ACC112 (cell line): ENCODE measurements around the gene LAMTOR2.

Experiments used
- H2AFZ ChIP-seq: fragments of 200-600 bp; sonication (generic); one replicate; pipeline ENCODE4 v1.6.0; 2017; ENCODE audit warnings: antibody characterized with exemption, low read length; ENCODE audit not compliant: unreplicated experiment
- H3K27ac ChIP-seq: fragments of 200-600 bp; sonication (generic); 2 replicates; pipeline ENCODE4 v1.5.1; 2014; ENCODE audit warnings: low read depth, mild to moderate bottlenecking, antibody characterized with exemption, low read length, moderate library complexity
- H3K27me3 ChIP-seq: fragments of 200-600 bp; sonication (generic); 2 replicates; pipeline ENCODE4 v1.6.1; 2014; ENCODE audit warnings: mild to moderate bottlenecking, antibody characterized with exemption, low read length, moderate library complexity, mixed read lengths; ENCODE audit not compliant: insufficient read depth
- H3K36me3 ChIP-seq: fragments of 200-600 bp; sonication (generic); 2 replicates; pipeline ENCODE4 v1.6.1; 2016; ENCODE audit warnings: mild to moderate bottlenecking, antibody characterized with exemption, low read length, moderate library complexity, mixed read lengths; ENCODE audit not compliant: insufficient read depth
- H3K4me1 ChIP-seq: fragments of 200-600 bp; sonication (generic); one replicate; pipeline ENCODE4 v1.6.1; 2016; ENCODE audit warnings: low read length, mixed read lengths; ENCODE audit not compliant: insufficient read depth, unreplicated experiment, control insufficient read depth
- H3K4me3 ChIP-seq: fragments of 200-600 bp; sonication (generic); 2 replicates; pipeline ENCODE4 v1.5.1; 2014; ENCODE audit warnings: mild to moderate bottlenecking, low read depth, low read length
- H3K79me2 ChIP-seq: fragments of 200-600 bp; sonication (generic); one replicate; pipeline ENCODE4 v1.6.0; 2016; ENCODE audit warnings: low read length; ENCODE audit not compliant: control insufficient read depth, unreplicated experiment, insufficient read depth

Gene LAMTOR2

GRCh38 chr1:156052862-156053767 is 1.5 kb upstream of the LAMTOR2 start:
- Histone ChIP-seq H3K27ac (0 out of 2 replicates have a peak overlapping the region, but pooled peaks have one; percentile 20), H3K4me1 (peaks cover 7% of the 10 kb centered on the region), H3K4me3 (peak overlapping the region; percentile 84), H3K79me2 (peaks cover 22% of the 10 kb centered on the region), H3K36me3 (peaks cover 11% of the 10 kb centered on the region; the same call in 1 of the 2 replicates), H2AFZ (peak overlapping the region; percentile 84), H3K27me3 (no peaks in the 10 kb centered on the region)

- H3K36me3 ChIP-seq = peaks cover 9% of the 10 kb centered on the region; the same call in 1 of the 2 replicates
- H3K4me1 ChIP-seq = peaks cover 7% of the 10 kb centered on the region
- H3K27me3 ChIP-seq = no peaks in the 10 kb centered on the region
- H3K4me3 ChIP-seq = peak within 1 kb of the TSS; percentile 92
- peak within 1 kb of the TSS; percentile 84 for H2AFZ ChIP-seq
- H3K27ac ChIP-seq = peak within 1 kb of the TSS; percentile 89
- H3K79me2 ChIP-seq = peaks cover 22% of the 10 kb centered on the region
Measured at GRCh38 chr1:156053768-156054499, 648 bp upstream of the LAMTOR2 start, which contains the start of gene UBQLN4. TSS of gene UBQLN4 (minus strand) at chr1:156053798. CDS start at chr1:156053701, 97 bp downstream.

GRCh38 chr1:156055281-156056048 is 883 bp downstream of the LAMTOR2 start:
- Histone ChIP-seq H3K36me3 (no peaks in the 10 kb centered on the region), H2AFZ (peak overlapping the region; percentile 61), H3K4me1 (peaks cover 7% of the 10 kb centered on the region), H3K27me3 (no peaks in the 10 kb centered on the region), H3K79me2 (peaks cover 22% of the 10 kb centered on the region), H3K27ac (no peak overlapping the region), H3K4me3 (peak overlapping the region; percentile 92)

DNA sequence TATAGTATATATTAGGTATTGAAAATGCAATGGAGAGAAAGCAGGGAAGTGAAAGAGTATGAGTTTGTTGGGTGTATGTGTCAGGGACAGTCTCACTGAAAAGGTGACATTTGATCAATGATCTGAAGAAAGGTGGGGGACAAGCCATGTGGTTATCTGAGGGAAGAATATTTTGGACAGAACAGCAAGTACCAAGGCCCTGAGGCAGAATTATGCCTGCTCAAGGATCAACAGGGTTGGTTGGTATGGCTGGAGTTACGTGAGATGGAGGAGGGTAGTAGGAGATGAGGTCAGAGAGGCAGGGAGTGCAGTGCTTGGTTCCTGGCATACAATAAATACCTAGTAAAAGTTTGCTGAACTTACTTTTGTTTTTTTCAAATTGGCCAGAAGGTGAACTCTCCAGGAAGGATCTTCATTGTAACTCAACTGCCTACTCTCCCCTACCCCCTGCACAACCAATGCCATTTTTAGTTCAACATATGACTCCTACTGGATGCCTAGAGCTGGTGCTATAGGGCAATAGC is 1.8 kb downstream of the LAMTOR2 start:
- Histone ChIP-seq H3K36me3 (no peaks in the 10 kb centered on the region), H3K4me1 (peaks cover 7% of the 10 kb centered on the region), H3K27ac (no peak overlapping the region), H3K79me2 (peaks cover 22% of the 10 kb centered on the region), H2AFZ (no peak overlapping the region), H3K27me3 (no peaks in the 10 kb centered on the region), H3K4me3 (no peak overlapping the region; the same call in 1 of the 2 replicates)

- Histone ChIP-seq H3K36me3 (no peaks in the 10 kb centered on the region), H3K27me3 (no peaks in the 10 kb centered on the region), H3K4me3 (no peak within 1 kb of the TSS), H3K4me1 (no peaks in the 10 kb centered on the region), H2AFZ (no peak within 1 kb of the TSS), H3K79me2 (peaks cover 3% of the 10 kb centered on the region), H3K27ac (no peak within 1 kb of the TSS)
Measured at GRCh38 chr1:156060937-156061636, 6.5 kb downstream of the LAMTOR2 start, which contains the start of gene RAB25. TSS of gene RAB25 (plus strand) at chr1:156061160. CDS start at chr1:156061401, 241 bp downstream.

DNA sequence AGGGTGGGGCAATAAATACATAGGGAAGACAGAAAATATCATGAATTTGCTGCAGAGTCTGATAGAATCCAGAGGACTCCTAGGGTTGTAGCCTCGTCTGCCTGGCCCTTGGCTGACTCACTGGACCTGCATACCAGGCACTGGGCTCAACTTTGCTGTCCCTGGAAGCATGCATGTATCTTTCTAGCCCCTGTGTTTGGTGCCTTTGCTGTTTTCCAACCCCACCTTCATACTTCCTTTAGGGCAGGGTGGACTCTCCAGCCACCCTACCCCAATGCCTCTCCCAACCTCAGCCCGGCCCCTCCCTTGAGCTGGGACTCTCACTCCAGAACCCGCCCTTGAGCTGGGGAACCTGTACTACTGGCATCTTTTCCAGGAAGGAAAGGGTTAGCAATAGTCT is 7.6 kb downstream of the LAMTOR2 start:
- Histone ChIP-seq H2AFZ (no peak overlapping the region), H3K4me1 (no peaks in the 10 kb centered on the region), H3K36me3 (no peaks in the 10 kb centered on the region), H3K4me3 (no peak overlapping the region), H3K27me3 (no peaks in the 10 kb centered on the region), H3K27ac (no peak overlapping the region), H3K79me2 (no peaks in the 10 kb centered on the region)

DNA sequence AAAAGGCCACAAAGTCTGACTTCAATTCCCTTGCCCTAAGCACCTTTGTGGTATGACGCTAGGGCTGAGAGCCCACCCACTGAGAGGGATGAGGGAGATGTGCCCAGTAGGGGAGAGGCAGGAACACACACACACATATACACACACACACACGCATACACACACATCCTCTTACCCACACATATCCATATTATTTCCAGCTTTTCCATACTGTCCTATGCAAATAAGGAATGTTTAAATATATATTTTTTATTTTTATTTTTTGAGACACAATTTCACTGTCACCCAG is 9.4 kb downstream of the LAMTOR2 start:
- Histone ChIP-seq H2AFZ (no peak overlapping the region), H3K27ac (no peak overlapping the region)

DNA sequence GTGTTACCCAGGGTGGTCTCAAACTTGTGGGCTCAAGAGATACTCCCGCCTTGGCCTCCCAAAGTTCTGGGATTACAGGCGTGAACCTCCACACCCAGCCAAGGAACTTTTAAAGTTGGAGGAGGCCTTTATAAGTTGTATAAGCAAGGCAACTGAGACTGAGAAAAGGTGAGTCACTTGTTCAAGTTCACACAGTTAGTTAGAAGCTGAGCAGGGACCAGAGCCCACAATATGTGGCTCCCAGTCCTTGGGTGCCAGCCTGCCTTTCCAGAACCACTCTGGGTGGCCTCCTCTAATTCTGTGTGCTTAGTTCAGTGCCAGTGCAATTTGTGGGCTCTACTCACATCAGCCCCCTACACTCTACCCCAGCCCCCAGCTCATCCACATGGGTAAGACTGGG is 10.0 kb downstream of the LAMTOR2 start:
- no peaks in the 10 kb centered on the region for H3K27me3 ChIP-seq
- no peak overlapping the region for H3K4me3 ChIP-seq
- H3K4me1 ChIP-seq = no peaks in the 10 kb centered on the region
- H3K36me3 ChIP-seq = no peaks in the 10 kb centered on the region
- no peak overlapping the region for H2AFZ ChIP-seq
- no peak overlapping the region for H3K27ac ChIP-seq
- H3K79me2 ChIP-seq = no peaks in the 10 kb centered on the region

More for the DNA sequence above, 9.4 kb downstream of the LAMTOR2 start:
- H3K4me1 ChIP-seq = no peaks in the 10 kb centered on the region
- no peaks in the 10 kb centered on the region for H3K27me3 ChIP-seq
- no peaks in the 10 kb centered on the region for H3K79me2 ChIP-seq
- no peaks in the 10 kb centered on the region for H3K36me3 ChIP-seq
- H3K4me3 ChIP-seq = no peak overlapping the region

DNA sequence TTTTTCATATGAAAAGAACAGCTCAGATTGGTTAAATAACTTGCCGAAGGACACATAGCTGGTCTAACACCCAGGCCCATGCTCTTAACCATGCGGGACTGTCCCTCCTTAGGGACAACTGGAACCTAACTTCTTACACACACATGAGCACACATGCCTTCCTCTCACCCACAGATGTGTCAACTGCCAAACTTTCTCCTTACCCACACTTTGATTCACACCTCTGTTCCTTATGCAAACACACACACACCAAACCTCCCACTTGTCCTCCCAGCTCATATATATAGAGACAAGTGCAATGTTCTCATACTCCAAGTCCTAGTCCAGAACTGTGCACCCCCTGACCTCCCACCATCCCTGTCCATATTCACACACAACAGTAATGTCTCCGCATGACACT is 10.6 kb downstream of the LAMTOR2 start:
- Histone ChIP-seq H3K79me2 (no peaks in the 10 kb centered on the region), H2AFZ (no peak overlapping the region), H3K4me3 (no peak overlapping the region), H3K4me1 (no peaks in the 10 kb centered on the region), H3K36me3 (no peaks in the 10 kb centered on the region), H3K27ac (no peak overlapping the region), H3K27me3 (no peaks in the 10 kb centered on the region)

GRCh38 chr1:156065871-156066270 is 11.3 kb downstream of the LAMTOR2 start:
- no peaks in the 10 kb centered on the region for H3K36me3 ChIP-seq
- no peak overlapping the region for H3K4me3 ChIP-seq
- H3K4me1 ChIP-seq = no peaks in the 10 kb centered on the region
- no peak overlapping the region for H2AFZ ChIP-seq
- H3K27ac ChIP-seq = no peak overlapping the region
- no peaks in the 10 kb centered on the region for H3K79me2 ChIP-seq
- no peaks in the 10 kb centered on the region for H3K27me3 ChIP-seq
